Neutrophil (primary cell): ENCODE data around the gene LRRC49.

ENCODE experiments used
- H3K27ac ChIP-seq: fragments of 200-600 bp; sonication (generic); 2 replicates; pipeline ENCODE4 v1.5.1; 2016; ENCODE audit warnings: mild to moderate bottlenecking, moderate library complexity
- H3K27me3 ChIP-seq: fragments of 200-600 bp; sonication (generic); 2 replicates; pipeline ENCODE4 v1.6.0; 2016; ENCODE audit warnings: mild to moderate bottlenecking
- H3K36me3 ChIP-seq: fragments of 200-600 bp; sonication (generic); 2 replicates; pipeline ENCODE4 v1.5.1; 2017
- H3K4me1 ChIP-seq, 2 experiments: fragments of 200-600 bp in 1 of 2; sonication (generic) in 1 of 2; 1 replicate in 1 of 2; 2 replicates in 1 of 2; pipeline versions ENCODE4 v1.5.1 to v1.6.1; 2013 to 2016; ENCODE audit warnings: low read depth in 1 of 2, low read length in 1 of 2, mild to moderate bottlenecking in 1 of 2, moderate library complexity in 1 of 2; ENCODE audit not compliant: control insufficient read depth in 1 of 2, insufficient read depth in 1 of 2
- H3K4me3 ChIP-seq, 2 experiments: fragments of 200-600 bp in 1 of 2; sonication (generic) in 1 of 2; 1 replicate in 1 of 2; 2 replicates in 1 of 2; pipeline ENCODE4 v1.5.1; 2013 to 2016; ENCODE audit warnings: low read depth in 1 of 2, low read length in 1 of 2, mild to moderate bottlenecking in 1 of 2, moderate library complexity in 1 of 2
- H3K9me3 ChIP-seq: fragments of 200-600 bp; sonication (generic); 2 replicates; pipeline ENCODE4 v1.5.1; 2016
- CTCF ChIP-seq: fragments of 200-600 bp; sonication (generic); IDR thresholded peaks from 2 replicates; pipeline ENCODE4 v1.5.1; 2016; ENCODE audit warnings: antibody characterized with exemption

The LRRC49 gene

GRCh38 chr15:70892002-70892911 lies at the start of gene LRRC49, which contains the start of gene THAP10:
TSS of gene LRRC49 (plus strand) at chr15:70892826. CDS start at chr15:70892895, 69 bp downstream.
TSS of gene THAP10 (minus strand) at chr15:70892433. CDS start at chr15:70892272, 161 bp downstream.
- H3K27ac ChIP-seq, result no peak within 1 kb of the TSS
- peaks cover 14 to 15% of the 10 kb centered on the region in 2 experiments for H3K4me1 ChIP-seq
- H3K36me3 ChIP-seq, result no peaks in the 10 kb centered on the region
- H3K9me3 ChIP-seq, result no peaks in the 10 kb centered on the region
- peak within 1 kb of the TSS; percentile 35 to 51 for H3K4me3 ChIP-seq
- no peak for TF ChIP-seq CTCF
- peaks cover 71% of the 10 kb centered on the region for H3K27me3 ChIP-seq

- Histone ChIP-seq H3K4me3 (no peak overlapping the region), H3K9me3 (no peaks in the 10 kb centered on the region), H3K4me1 (no peaks in the 10 kb centered on the region), H3K27me3 (peaks cover 78% of the 10 kb centered on the region), H3K36me3 (no peaks in the 10 kb centered on the region), H3K27ac (no peak overlapping the region)
- no peak for TF ChIP-seq CTCF
Measured at GRCh38 chr15:70845602-70846360, 46.8 kb upstream of the LRRC49 start.

GRCh38 chr15:70851889-70852288 lies 40.7 kb upstream of the LRRC49 start:
- peaks cover 97% of the 10 kb centered on the region for H3K27me3 ChIP-seq
- no peak overlapping the region for H3K27ac ChIP-seq
- peaks cover 0 to 5% of the 10 kb centered on the region in 2 experiments for H3K4me1 ChIP-seq
- no peaks in the 10 kb centered on the region for H3K9me3 ChIP-seq
- H3K4me3 ChIP-seq, result no peak overlapping the region
- no peak for TF ChIP-seq CTCF
- H3K36me3 ChIP-seq, result no peaks in the 10 kb centered on the region

GRCh38 chr15:70852501-70853317 lies 39.9 kb upstream of the LRRC49 start:
- TF ChIP-seq CTCF, result no peak

More at GRCh38 chr15:70852501-70853317, 39.9 kb upstream of the LRRC49 start:
- no peaks in the 10 kb centered on the region for H3K36me3 ChIP-seq
- no peak overlapping the region for H3K4me3 ChIP-seq
- no peaks in the 10 kb centered on the region for H3K9me3 ChIP-seq
- H3K27ac ChIP-seq, result no peak overlapping the region
- peaks cover 98% of the 10 kb centered on the region for H3K27me3 ChIP-seq
- H3K4me1 ChIP-seq, result peaks cover 0 to 5% of the 10 kb centered on the region in 2 experiments
